Measurements from ENCODE around the gene STRIP1.

GRCh38 chr1:109988349-109988914, 46.0 kb upstream of the STRIP1 start:
- TF ChIP-seq CTCF (conservative IDR thresholded peaks at IDR 0.05; ENCODE audit: low read length) (no peak), EZH2phosphoT487 (IDR thresholded peaks at IDR 0.05; ENCODE audit: borderline replicate concordance) (no peak)
